HG02973 (cell line): Measurements from ENCODE around the gene C16orf87.

Experiments used
- ATAC-seq: cut with Tn5 transposase; IDR thresholded peaks from one replicate; pipeline ENCODE4 v1.9.1; 2021; ENCODE audit warnings: moderate library complexity; ENCODE audit not compliant: unreplicated experiment

C16orf87 gene

GRCh38 chr16:46762583-46762982, 68.4 kb downstream of the C16orf87 start:
- no peak for ATAC-seq

- no peak for ATAC-seq
These were observed 71.7 kb downstream of the C16orf87 start for GRCh38 chr16:46759309-46759708.

GRCh38 chr16:46757339-46758050, 73.5 kb downstream of the C16orf87 start:
- no peak for ATAC-seq

- ATAC-seq, result no peak
These were observed 74.2 kb downstream of the C16orf87 start for GRCh38 chr16:46756772-46757171.

GRCh38 chr16:46753015-46753414, 78.0 kb downstream of the C16orf87 start:
- no peak for ATAC-seq

- no peak for ATAC-seq
These were observed 79.6 kb downstream of the C16orf87 start for GRCh38 chr16:46751381-46751780.

GRCh38 chr16:46748775-46749705, 81.9 kb downstream of the C16orf87 start:
- ATAC-seq, result peak; percentile 65

GRCh38 chr16:46747777-46748651, 83.0 kb downstream of the C16orf87 start, which contains the start of gene MYLK3:
MYLK3 (minus strand) TSS chr16:46748344; CDS start chr16:46748193, 151 bp downstream.
- ATAC-seq, result no peak

- no peak for ATAC-seq
These were observed 83.9 kb downstream of the C16orf87 start for GRCh38 chr16:46746821-46747776.
